Common myeloid progenitor, CD34-positive (primary cell): ENCODE results near the gene C1QL4.

Experiments
- CTCF ChIA-PET: fragments of 350-600 bp; sonication (Branson Sonifier 250); formaldehyde crosslinking; loops from one replicate; lab custom pipeline; 2021; ENCODE audit warnings: antibody characterized with exemption; lab: Charles Lee
- POLR2A ChIA-PET: fragments of 350-600 bp; sonication (Branson Sonifier 250); formaldehyde crosslinking; loops from one replicate; lab custom pipeline; 2021; ENCODE audit warnings: antibody characterized with exemption; lab: Charles Lee
- DNase-seq, 3 donors: peaks; one replicate each; pipeline versions ENCODE4 v3.0.0 to v3.0.0-alpha.2; 2013
- H3K27ac ChIP-seq, 2 experiments: 1 replicate in 1 of 2; 2 replicates in 1 of 2; pipeline ENCODE4 v1.7.0; 2013; ENCODE audit warnings: inconsistent platforms in 2 of 2, low read length in 2 of 2, mild to moderate bottlenecking in 2 of 2, low read depth in 1 of 2, moderate library complexity in 1 of 2; ENCODE audit not compliant: severe bottlenecking in 2 of 2, insufficient read depth in 1 of 2, poor library complexity in 1 of 2
- H3K27me3 ChIP-seq, 5 experiments: replicated peaks in 2 of 5; 1 replicate in 3 of 5; 2 replicates in 2 of 5; pipeline versions ENCODE4 v1.6.1 to v1.7.0; 2013; ENCODE audit warnings: low read length in 4 of 5, mild to moderate bottlenecking in 2 of 5, moderate library complexity in 2 of 5, inconsistent platforms in 1 of 5; ENCODE audit not compliant: insufficient read depth in 5 of 5, control insufficient read depth in 4 of 5
- H3K36me3 ChIP-seq, 4 experiments: 1 replicate in 2 of 4; 2 replicates in 2 of 4; pipeline versions ENCODE4 v1.6.1 to v1.7.0; 2013; ENCODE audit warnings: low read length in 3 of 4, control low read depth in 1 of 4, mild to moderate bottlenecking in 1 of 4; ENCODE audit not compliant: control insufficient read depth in 4 of 4, insufficient read depth in 4 of 4
- H3K4me1 ChIP-seq, 4 experiments: 1 replicate in 3 of 4; 2 replicates in 1 of 4; pipeline versions ENCODE4 v1.6.1 to v1.7.1; 2013; ENCODE audit warnings: low read length in 3 of 4, mild to moderate bottlenecking in 3 of 4, control low read depth in 1 of 4, inconsistent platforms in 1 of 4, moderate library complexity in 1 of 4; ENCODE audit not compliant: control insufficient read depth in 4 of 4, insufficient read depth in 4 of 4; ENCODE audit errors: control extremely low read depth in 1 of 4
- H3K4me3 ChIP-seq, 7 experiments: 1 replicate in 4 of 7; 2 replicates in 3 of 7; pipeline versions ENCODE4 v1.5.1 to v1.7.0; 2013; ENCODE audit warnings: mild to moderate bottlenecking in 7 of 7, low read length in 6 of 7, moderate library complexity in 6 of 7, inconsistent platforms in 2 of 7, low read depth in 2 of 7, control low read depth in 1 of 7; ENCODE audit not compliant: insufficient read depth in 4 of 7, control insufficient read depth in 1 of 7; ENCODE audit errors: extremely low read depth in 1 of 7
- H3K9me3 ChIP-seq, 5 experiments: 1 replicate in 4 of 5; 2 replicates in 1 of 5; pipeline versions ENCODE4 v1.6.1 to v1.7.1; 2013; ENCODE audit warnings: low read length in 4 of 5, mild to moderate bottlenecking in 2 of 5, inconsistent platforms in 1 of 5, low read depth in 1 of 5, moderate library complexity in 1 of 5; ENCODE audit not compliant: control insufficient read depth in 4 of 5, insufficient read depth in 2 of 5; ENCODE audit errors: control extremely low read depth in 1 of 5
- WGBS: methylation state at CpG from one replicate; pipeline ENCODE4 v1.1.5; 2013; ENCODE audit not compliant: insufficient coverage; 5-methylcytosine and 5-hydroxymethylcytosine counted together

The C1QL4 gene

DNA sequence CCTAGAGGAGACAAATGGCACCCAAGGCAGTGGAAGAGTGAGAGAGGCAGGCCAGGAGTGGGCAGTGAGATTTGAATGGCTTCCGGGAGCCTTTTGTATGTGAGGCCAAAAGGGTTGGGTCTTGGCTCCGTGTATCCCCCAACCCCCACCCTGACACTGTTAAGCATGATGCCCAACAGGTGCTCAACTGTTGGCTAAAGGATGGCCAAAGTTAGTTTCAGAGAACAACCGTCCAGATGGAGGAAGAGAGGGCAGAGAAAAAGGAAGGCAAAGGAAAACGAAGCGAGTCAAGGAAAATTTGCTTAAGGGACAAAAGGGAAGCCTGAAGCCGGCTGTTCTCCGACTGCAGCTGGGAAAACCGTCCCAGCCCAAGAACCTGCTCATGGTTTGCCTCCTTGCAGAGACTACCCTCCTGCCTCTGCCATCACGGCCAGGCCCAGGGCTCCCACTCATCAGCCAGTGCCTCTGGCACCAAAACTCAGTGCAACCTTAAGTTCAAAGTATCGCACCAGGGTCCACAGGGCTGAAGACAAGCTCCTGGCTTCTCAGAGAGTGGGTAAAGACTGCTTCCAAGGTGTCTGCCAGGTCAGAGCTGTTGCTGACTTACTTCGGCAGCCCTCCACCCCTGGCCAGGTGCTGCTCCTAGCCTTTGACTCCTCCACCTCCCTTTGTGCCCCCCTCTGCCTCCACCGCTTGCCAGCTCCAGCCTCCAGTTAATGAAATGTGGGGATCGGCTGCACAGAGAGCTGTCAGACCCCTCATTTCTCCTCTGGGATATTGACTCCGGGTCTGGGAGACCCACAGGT lies 4.2 kb upstream of the C1QL4 start:
- peaks cover 0 to 49% (median 34%) of the 10 kb centered on the region in 4 experiments for H3K4me1 ChIP-seq
- WGBS, result 60% methylated on average over 14 of the region's 14 CpGs
- ChIA-PET CTCF (interaction anchor here (1.0 to 4.0 kb wide), 15 partner anchors 10 to 191 kb away, joined by 3 to 124 read pairs (median 5); partner anchors contain the start of genes PRPH and TROAP), POLR2A (no interaction called here)
- DNase-seq, result no peak
- H3K4me3 ChIP-seq, result no peak overlapping the region
- H3K9me3 ChIP-seq, result no peaks in the 10 kb centered on the region
- no peak overlapping the region for H3K27ac ChIP-seq
- H3K36me3 ChIP-seq, result no peaks in the 10 kb centered on the region
- peaks cover 11 to 100% (median 48%) of the 10 kb centered on the region in 5 experiments for H3K27me3 ChIP-seq

DNA sequence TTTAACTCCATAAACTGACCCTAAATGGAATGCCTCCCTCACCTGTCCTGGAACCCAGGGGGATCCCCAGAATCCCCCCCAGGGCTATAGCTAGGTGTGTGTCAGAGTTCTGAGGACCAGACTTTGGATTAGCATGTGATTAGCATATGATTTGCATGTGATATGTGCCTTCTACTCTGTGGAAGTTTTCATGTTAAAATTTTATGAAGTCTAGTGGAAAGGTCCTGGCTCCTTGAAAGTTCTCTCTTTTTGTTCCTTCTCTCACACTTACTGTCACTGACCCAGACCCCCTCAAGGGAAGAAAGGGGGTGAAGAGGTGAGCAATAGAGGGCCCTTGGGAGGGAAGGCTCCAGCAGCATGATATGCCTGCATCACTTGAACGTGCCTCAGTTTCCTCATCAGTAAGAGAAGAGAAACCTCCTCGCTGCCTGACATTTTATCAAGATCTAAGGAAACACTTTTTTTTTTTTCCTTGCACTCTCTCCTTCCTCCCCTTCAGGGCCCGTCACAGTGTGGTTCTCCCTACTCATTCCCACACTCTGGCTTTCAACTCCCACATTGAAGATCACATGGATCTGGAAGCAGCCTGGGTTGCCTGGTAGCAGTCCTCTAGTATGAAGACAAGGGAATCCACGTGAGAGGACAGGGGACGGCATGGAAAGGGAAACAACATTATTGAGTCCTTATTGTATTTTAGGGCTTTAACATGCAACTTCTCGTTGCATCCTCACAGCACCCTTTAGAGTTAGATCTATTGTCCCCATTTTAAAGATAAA lies 3.3 kb upstream of the C1QL4 start:
- H3K27me3 ChIP-seq, result peaks cover 11 to 100% (median 52%) of the 10 kb centered on the region in 5 experiments
- no peaks in the 10 kb centered on the region for H3K36me3 ChIP-seq

GRCh38 chr12:49339464-49339861 lies 2.5 kb upstream of the C1QL4 start:
- Histone ChIP-seq H3K36me3 (no peaks in the 10 kb centered on the region), H3K4me3 (no peak overlapping the region), H3K9me3 (no peaks in the 10 kb centered on the region), H3K27me3 (peaks cover 11 to 100% (median 57%) of the 10 kb centered on the region in 5 experiments), H3K27ac (no peak overlapping the region), H3K4me1 (peaks cover 0 to 36% (median 26%) of the 10 kb centered on the region in 4 experiments)
- CTCF ChIA-PET, result interaction anchor here (0.9 to 11.9 kb wide), 4 partner anchors 10 to 46 kb away, joined by 3 to 172 read pairs (median 4); partner anchors contain the start of gene PRPH
- POLR2A ChIA-PET, result no interaction called here
- DNase-seq, result no peak
- WGBS, result 81% methylated on average over 5 of the region's 5 CpGs

More for the DNA sequence above, 3.3 kb upstream of the C1QL4 start:
- H3K4me3 ChIP-seq, result no peak overlapping the region
- no peak overlapping the region for H3K27ac ChIP-seq
- ChIA-PET POLR2A (no interaction called here), CTCF (interaction anchor here (1.0 to 11.9 kb wide), 4 partner anchors 9 to 47 kb away, joined by 3 to 172 read pairs (median 64); partner anchors contain the start of gene PRPH)
- peaks cover 0 to 41% (median 27%) of the 10 kb centered on the region in 4 experiments for H3K4me1 ChIP-seq
- 47% methylated on average over 5 of the region's 6 CpGs for WGBS
- no peak for DNase-seq
- no peaks in the 10 kb centered on the region for H3K9me3 ChIP-seq

- Histone ChIP-seq H3K4me1 (peaks cover 0 to 33% (median 25%) of the 10 kb centered on the region in 4 experiments), H3K27me3 (peaks cover 10 to 100% (median 52%) of the 10 kb centered on the region in 5 experiments), H3K9me3 (no peaks in the 10 kb centered on the region), H3K36me3 (no peaks in the 10 kb centered on the region), H3K27ac (no peak overlapping the region), H3K4me3 (no peak overlapping the region)
- WGBS, result 86% methylated on average over 4 of the region's 6 CpGs
- ChIA-PET POLR2A (no interaction called here), CTCF (interaction anchor here (0.9 to 11.9 kb wide), 6 partner anchors 9 to 45 kb away, joined by 3 to 172 read pairs (median 4); partner anchors contain the start of gene PRPH)
- DNase-seq, result no peak
These were observed 2.0 kb upstream of the C1QL4 start for GRCh38 chr12:49338830-49339463.

DNA sequence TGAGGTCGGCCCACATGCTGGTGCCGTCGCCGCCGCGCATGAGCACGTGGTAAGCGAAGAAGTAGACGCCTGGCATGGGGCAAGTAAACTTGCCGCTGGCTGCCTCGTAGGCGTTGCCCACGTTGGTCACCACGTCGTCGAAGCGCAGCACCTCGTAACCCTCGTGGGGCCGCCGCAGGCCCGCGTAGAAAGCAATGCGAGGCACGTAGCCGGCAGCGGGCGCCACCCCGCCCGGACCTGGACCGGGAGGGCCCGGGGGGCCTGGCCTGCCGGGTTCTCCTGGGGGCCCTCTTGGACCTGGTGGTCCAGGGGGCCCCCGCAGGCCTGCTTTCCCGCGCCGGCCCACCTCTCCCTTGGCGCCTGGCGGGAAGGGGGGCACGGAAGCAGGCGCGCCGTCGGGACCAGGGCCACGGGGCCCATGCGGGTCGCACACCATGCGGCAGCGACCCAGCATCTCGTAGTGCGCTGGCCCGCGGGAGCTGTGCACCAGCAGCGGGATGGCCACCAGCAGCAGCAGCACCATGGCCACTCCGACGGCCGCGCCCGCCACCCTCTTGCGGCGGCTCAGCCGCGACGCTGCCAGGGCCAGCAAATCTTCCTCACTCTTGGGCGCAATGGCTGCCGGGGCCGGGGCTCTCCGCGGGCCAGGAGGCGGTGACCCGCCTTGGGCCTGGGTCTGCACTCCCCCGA lies 888 bp downstream of the C1QL4 start:
- CTCF ChIA-PET, result interaction anchor here (1.0 to 11.9 kb wide), 7 partner anchors 10 to 42 kb away, joined by 3 to 172 read pairs (median 10); partner anchors contain the start of genes DNAJC22, PRPH and TROAP
- Histone ChIP-seq H3K4me1 (peaks cover 0 to 20% (median 9%) of the 10 kb centered on the region in 4 experiments), H3K27ac (no peak overlapping the region), H3K27me3 (peaks cover 3 to 100% (median 46%) of the 10 kb centered on the region in 5 experiments), H3K4me3 (peak overlapping the region in 1 of 7 experiments; percentile 55), H3K9me3 (no peaks in the 10 kb centered on the region), H3K36me3 (peaks cover 0 to 3% (median 1%) of the 10 kb centered on the region in 4 experiments)
- POLR2A ChIA-PET, result interaction anchor here (0.7 kb wide), 1 partner anchor 39 kb away, joined by 3 read pairs; no protein-coding TSS in a partner anchor
- DNase-seq, result peak in 1 of 3 donors; percentile 29
- WGBS, result 13% methylated on average over 51 of the region's 72 CpGs
